Gastroesophageal sphincter (tissue), 3 donors: ENCODE data around the gene EIPR1.

ENCODE experiments used
- EP300 ChIP-seq: sonication (generic); formaldehyde crosslinking; IDR thresholded peaks from one replicate; pipeline ENCODE4 v1.6.1; 2017; ENCODE audit warnings: antibody characterized with exemption, mild to moderate bottlenecking
- POLR2AphosphoS5 ChIP-seq: sonication (generic); formaldehyde crosslinking; IDR thresholded peaks from one replicate; pipeline ENCODE4 v1.6.1; 2017; ENCODE audit warnings: antibody characterized with exemption
- TF ChIP-seq, protein P1 (sequence below), 4 experiments: fragments of 200-600 bp in 2 of 4; fragments of 450-650 bp in 2 of 4; sonication (generic) in 1 of 4; IDR thresholded peaks; one replicate each; pipeline ENCODE4 v1.5.1; 2017 to 2019; ENCODE audit warnings: antibody characterized with exemption in 4 of 4, mild to moderate bottlenecking in 2 of 4, moderate library complexity in 2 of 4

DNA sequence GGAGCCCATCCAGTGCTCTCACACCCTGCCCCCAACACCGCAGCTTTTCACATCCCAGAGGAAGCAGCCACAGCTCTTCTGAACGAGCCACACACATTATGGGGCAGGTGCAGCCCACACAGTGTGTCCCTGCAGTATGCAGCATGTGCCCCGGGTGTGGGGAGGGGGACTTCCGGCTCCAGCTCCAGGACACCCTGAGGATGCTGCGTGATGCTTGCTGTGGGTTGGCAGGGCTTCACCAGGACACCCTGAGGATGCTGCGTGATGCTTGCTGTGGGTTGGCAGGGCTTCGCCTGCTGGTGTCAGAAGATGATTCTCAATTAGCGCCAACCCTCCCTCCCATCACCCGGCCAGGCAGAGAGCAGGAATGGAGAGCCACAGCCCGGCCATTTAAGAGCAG, 193.9 kb downstream of the EIPR1 start:
- TF ChIP-seq, protein P1, sequence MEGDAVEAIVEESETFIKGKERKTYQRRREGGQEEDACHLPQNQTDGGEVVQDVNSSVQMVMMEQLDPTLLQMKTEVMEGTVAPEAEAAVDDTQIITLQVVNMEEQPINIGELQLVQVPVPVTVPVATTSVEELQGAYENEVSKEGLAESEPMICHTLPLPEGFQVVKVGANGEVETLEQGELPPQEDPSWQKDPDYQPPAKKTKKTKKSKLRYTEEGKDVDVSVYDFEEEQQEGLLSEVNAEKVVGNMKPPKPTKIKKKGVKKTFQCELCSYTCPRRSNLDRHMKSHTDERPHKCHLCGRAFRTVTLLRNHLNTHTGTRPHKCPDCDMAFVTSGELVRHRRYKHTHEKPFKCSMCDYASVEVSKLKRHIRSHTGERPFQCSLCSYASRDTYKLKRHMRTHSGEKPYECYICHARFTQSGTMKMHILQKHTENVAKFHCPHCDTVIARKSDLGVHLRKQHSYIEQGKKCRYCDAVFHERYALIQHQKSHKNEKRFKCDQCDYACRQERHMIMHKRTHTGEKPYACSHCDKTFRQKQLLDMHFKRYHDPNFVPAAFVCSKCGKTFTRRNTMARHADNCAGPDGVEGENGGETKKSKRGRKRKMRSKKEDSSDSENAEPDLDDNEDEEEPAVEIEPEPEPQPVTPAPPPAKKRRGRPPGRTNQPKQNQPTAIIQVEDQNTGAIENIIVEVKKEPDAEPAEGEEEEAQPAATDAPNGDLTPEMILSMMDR (IDR thresholded peaks at IDR 0.05) = no peak
- TF ChIP-seq EP300 (no peak), POLR2AphosphoS5 (no peak)
